GM21515 (cell line): ENCODE data around the gene RPL13A.

Experiments used
- ATAC-seq: cut with Tn5 transposase; IDR thresholded peaks from one replicate; pipeline ENCODE4 v1.9.1; 2021; ENCODE audit not compliant: unreplicated experiment

The RPL13A gene

DNA sequence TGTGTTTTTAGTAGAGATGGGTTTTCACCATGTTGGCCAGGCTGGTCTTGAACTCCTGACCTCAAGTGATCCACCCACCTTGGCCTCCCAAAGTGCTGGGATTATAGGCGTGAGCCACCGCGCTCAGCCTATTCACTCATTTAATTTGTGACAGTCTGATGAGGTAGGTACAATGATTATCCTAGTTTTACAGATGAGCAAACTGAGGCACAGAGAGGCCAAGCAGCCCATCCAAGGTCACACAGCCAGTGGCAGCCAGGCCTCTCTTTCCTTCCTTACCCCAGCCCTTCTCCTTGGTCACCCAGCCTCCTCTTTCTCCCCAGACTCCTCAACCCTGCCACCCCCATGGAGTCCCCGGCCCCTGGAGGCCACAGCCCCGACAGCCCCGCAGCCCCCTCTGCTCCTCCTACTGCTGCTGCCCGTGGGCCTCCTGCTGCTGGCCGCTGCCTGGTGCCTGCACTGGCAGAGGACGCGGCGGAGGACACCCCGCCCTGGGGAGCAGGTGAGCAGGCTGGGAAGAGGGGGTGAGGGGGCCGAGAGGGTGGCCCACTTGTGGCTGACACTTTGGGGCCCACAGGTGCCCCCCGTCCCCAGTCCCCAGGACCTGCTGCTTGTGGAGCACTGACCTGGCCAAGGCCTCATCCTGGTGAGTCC, 7.3 kb upstream of the RPL13A start:
- ATAC-seq = no peak

GRCh38 chr19:49481020-49481683, 6.3 kb upstream of the RPL13A start:
- no peak for ATAC-seq

DNA sequence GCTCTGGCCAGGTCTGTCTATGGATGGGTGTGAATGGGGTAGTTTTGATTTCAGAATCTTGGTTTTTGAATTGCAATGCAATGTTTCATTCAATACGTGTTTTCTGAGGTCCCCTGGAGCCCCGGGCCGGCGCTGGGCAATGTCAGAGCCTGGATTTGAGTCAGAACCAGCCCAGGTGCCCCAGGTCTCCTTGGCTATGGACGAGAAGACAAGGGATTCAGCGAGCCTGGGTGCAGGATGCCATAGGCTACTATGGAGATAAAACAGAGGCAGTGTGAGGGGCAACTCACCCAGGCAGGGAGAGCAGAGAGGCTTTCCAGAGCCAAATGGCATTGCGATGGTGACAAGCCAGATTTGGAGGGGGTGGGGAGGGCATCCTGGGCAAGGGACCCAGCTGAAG, 1.2 kb upstream of the RPL13A start:
- no peak for ATAC-seq

DNA sequence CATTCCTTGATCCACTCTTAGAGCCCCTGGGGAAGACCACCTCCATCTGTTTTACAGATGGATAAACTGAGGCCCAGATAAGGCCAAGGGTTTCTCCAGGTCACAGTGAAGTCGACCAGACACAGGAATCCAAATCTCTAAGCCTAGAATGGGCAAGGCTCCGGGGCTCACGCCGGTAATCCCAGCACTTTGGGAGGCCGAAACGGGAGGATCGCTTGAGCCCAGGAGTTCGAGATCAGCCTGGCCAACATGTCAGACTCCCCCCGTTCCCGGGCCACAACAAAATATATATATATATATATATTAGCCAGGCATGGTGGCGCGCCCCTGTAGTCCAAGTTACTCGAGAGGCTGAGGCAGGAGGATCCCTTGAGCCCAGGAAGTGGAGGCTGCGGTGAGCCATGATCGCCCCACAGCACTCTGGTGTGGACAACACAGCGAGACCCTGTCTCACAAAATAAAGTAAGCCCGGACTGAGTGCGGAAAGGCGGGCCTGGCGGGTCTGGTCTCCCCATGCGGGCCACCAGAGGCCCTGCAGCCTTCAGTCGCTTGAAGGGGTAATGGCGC, 615 bp upstream of the RPL13A start:
- no peak for ATAC-seq

DNA sequence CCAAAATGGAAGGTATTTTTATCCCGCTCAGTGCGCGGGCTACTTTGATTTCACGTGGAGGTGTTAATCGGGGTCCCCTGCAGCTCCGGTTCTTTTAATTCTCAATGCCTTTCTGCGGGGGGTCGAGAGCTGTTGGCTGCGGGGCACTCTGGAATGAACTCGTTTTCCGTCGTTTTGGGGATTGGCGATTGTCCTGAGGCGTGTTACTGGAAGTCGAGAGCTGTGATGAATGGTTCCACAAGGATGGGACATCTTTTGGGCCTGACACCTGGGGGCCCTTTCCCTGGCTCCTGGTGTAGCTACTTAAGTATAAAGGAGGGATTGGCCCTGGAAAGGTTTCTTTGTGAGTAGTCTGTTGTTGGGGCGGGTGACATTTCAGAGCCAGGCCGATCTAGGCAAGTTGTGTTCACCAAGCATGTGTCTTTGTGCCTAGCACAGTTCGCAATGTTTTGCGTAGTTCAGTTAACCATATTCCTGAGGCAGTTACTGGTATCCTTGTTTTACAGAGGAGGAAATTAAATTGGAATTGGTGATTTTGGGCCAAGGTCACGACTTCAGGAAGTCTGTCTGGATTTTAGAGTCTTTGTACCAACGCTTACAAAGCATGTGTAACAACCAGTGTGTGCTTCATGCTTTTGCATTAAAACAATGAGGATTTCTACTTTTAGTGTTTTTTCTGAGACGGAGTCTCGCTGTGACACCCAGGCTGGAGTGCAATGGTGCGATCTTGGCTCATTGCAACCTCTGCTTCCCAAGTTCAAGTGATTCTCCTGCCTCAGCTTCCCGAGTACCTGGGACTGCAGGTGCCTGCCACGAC, 846 bp downstream of the RPL13A start:
- no peak for ATAC-seq

- no peak for ATAC-seq
These were observed 1.6 kb downstream of the RPL13A start for GRCh38 chr19:49488863-49489537.

DNA sequence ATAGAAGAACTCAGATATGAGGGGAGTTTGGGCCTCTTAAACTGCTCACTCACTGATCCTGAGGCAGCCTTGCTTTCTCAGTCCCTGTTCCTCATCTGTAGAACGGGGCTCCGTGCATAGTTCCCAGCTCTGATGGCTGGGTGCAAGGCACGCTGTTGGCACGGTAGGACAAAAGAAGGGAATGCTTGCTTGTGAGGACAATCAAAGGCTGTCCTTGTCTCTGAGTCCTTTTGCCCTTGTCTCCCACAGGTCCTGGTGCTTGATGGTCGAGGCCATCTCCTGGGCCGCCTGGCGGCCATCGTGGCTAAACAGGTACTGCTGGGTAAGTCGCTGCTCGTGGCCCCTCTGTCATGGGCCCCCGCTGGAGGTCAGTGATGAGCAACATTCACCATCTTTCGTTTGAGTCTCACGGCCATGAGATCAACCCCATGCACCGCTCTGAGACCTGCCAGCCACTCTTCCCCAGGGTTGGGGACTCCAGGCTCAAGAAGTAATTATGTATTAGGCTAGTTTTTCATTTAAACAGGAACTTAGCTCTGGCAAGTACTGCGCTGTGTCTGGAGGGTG, 2.3 kb downstream of the RPL13A start:
- ATAC-seq = no peak

GRCh38 chr19:49490287-49491029, 3.0 kb downstream of the RPL13A start:
- no peak for ATAC-seq

DNA sequence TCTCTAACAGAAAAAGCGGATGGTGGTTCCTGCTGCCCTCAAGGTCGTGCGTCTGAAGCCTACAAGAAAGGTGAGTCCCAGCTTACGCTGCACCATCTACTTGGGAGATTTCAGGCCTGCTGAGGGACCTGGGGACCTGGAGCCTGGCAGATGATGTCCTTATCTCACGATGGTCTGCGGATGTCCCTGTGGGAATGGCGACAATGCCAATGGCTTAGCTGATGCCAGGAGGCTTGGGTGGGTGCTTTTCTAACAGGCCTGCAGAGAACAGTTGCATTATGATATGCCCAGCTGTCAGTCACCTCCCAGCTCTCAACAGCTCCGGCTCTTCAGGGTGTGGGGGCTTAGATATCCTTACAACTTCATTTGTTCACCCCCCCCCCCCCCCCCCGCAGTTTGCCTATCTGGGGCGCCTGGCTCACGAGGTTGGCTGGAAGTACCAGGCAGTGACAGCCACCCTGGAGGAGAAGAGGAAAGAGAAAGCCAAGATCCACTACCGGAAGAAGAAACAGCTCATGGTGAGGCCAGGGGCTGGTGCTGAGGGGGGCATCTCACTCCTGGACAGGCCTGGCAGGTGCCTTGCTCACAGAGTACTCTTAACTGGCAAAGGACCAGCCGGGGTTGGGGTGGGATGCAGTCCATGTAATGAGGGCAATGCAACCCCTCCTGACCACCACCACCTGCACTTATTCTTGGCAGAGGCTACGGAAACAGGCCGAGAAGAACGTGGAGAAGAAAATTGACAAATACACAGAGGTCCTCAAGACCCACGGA, 3.8 kb downstream of the RPL13A start:
- no peak for ATAC-seq

DNA sequence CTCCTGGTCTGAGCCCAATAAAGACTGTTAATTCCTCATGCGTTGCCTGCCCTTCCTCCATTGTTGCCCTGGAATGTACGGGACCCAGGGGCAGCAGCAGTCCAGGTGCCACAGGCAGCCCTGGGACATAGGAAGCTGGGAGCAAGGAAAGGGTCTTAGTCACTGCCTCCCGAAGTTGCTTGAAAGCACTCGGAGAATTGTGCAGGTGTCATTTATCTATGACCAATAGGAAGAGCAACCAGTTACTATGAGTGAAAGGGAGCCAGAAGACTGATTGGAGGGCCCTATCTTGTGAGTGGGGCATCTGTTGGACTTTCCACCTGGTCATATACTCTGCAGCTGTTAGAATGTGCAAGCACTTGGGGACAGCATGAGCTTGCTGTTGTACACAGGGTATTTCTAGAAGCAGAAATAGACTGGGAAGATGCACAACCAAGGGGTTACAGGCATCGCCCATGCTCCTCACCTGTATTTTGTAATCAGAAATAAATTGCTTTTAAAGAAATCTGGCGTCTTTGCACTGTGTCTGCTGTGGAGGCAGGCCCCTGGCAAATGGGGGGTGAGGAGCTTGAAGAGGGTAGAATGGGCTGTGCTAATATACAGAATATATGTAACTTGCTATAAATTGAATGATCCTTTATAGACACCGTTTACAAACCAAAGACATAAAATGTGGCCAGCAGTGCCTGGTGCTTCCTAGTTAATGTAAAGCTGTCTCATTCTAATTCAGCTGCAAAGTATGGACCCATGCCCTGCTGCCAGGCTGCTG, 4.6 kb downstream of the RPL13A start:
- ATAC-seq = no peak

DNA sequence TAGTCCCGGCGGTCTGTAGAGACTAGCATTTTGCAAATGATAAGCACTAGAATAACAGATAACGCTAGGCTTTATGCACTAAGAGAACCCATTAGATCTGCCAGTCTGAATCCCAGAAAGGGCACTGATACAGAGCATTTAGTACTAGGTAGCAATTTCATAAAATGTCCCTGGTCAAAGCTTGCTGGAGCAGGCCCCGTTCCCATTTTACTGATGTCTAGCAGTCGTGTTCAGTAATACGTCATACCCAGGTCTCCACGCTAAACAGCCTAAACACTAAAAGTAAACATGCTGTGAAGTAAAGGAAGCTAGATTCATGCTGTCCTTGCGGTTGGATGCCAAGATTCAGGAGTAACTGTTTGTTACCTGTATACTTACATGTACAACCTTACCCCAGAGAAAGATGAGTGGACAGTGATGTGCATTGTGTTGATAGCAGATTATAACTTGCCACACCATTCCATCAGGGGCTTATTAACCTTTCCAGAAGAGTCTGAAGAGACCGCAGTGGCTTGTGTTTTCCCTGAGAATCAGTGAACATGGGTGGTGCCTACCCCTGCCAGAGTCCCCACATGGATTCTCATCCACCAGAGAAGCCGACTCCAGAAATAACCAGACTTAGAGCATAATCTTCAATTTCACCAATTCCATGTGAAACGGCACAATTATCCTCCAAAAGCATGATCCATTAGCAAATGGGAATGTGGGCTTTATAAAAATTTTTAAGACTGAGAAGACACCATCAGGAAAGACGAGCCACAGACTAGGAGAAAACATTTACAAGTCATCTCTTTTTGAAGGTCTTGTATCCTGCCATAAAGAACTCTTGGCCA, 5.4 kb downstream of the RPL13A start:
- ATAC-seq = no peak

- ATAC-seq = no peak
These were observed 9.2 kb downstream of the RPL13A start for GRCh38 chr19:49496574-49497008.

- no peak for ATAC-seq
These were observed 9.8 kb downstream of the RPL13A start for GRCh38 chr19:49497047-49497788.

DNA sequence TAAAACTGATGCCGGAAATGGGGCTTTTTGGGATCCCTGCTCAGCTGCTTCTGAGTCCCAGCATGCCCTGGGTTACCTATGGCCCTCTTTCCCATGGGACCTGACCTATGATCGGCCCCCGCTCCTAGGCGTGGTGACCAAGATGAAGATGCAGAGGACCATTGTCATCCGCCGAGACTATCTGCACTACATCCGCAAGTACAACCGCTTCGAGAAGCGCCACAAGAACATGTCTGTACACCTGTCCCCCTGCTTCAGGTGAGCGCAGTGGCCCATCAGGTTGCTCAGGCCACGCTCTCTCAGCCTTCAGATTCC, 10.3 kb downstream of the RPL13A start:
- no peak for ATAC-seq

GRCh38 chr19:49498475-49498874, 11.1 kb downstream of the RPL13A start:
- ATAC-seq = no peak

DNA sequence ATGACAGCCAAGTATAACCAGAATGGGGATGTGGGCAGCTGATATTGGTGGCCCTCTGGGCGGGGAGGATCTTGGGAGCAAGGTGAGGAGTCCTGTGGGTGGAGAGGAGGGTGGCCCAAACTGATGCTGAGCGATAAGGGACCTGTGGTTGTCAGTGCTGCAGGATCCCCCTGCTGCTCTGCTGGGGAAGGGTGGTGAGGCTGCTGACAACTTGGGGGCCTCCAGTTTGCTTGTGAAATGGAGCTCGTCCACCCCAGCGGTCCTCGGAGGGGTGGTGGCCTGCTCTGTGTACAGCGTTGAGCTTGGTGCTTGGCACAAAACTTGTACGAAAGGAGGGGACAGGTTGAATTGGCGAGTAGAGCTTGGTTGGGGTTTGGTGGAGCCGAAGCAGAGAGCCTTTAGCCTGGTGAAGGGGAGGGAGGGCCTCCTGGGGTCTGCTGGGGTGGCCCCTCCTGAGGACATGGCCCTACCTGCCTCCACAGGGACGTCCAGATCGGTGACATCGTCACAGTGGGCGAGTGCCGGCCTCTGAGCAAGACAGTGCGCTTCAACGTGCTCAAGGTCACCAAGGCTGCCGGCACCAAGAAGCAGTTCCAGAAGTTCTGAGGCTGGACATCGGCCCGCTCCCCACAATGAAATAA, 11.7 kb downstream of the RPL13A start:
- no peak for ATAC-seq
